RWPE1 (cell line): ENCODE results near the gene RBMS3.
"Not testable (repeated sequence)": the region's sequence is repeated elsewhere in the genome, so short reads cannot be mapped to it uniquely, and the experiment has no call there.

Experiments used
- CTCF ChIA-PET: fragments of 350-600 bp; sonication (Branson Sonifier 250); formaldehyde crosslinking; extraction: SDS; loops from one replicate; lab custom pipeline; 2021; lab: Yijun Ruan, JAX
- POLR2A ChIA-PET: fragments of 400-600 bp; formaldehyde crosslinking; extraction: SDS; loops from one replicate; lab custom pipeline; 2020; ENCODE audit warnings: antibody characterized with exemption; ENCODE audit not compliant: low non-redundant PET; lab: Yijun Ruan, JAX
- DNase-seq: peaks from one replicate; pipeline ENCODE4 v3.0.0; 2012; ENCODE audit warnings: low spot score
- H3K27ac ChIP-seq: fragments of 450-650 bp; 2 replicates; pipeline ENCODE4 v1.5.1; 2017
- CTCF ChIP-seq: fragments of 450-650 bp; conservative IDR thresholded peaks from 2 replicates; pipeline ENCODE4 v1.5.1; 2017; ENCODE audit warnings: low read depth, mild to moderate bottlenecking

Gene RBMS3

GRCh38 chr3:29466442-29466841 lies 185.6 kb downstream of the RBMS3 start:
- no peak for TF ChIP-seq CTCF
- ChIA-PET POLR2A (no interaction called here), CTCF (no interaction called here)
- DNase-seq: no peak
- no peak overlapping the region for H3K27ac ChIP-seq

- DNase-seq: no peak
- ChIA-PET POLR2A (no interaction called here), CTCF (interaction anchor here (0.6 kb wide), 1 partner anchor 60 kb away, joined by 4 read pairs; no protein-coding TSS in a partner anchor)
- H3K27ac ChIP-seq: no peak overlapping the region
- no peak for TF ChIP-seq CTCF
Observed at GRCh38 chr3:29468187-29468586, 187.3 kb downstream of the RBMS3 start.

GRCh38 chr3:29473481-29474170 lies 192.8 kb downstream of the RBMS3 start:
- POLR2A ChIA-PET, H3K27ac ChIP-seq, DNase-seq, CTCF ChIA-PET: not testable (repeated sequence)

- no peak overlapping the region for H3K27ac ChIP-seq
- ChIA-PET POLR2A (no interaction called here), CTCF (no interaction called here)
- no peak for DNase-seq
- no peak for TF ChIP-seq CTCF
Observed at GRCh38 chr3:29475305-29475840, 194.5 kb downstream of the RBMS3 start.

- no peak for DNase-seq
- POLR2A ChIA-PET: no interaction called here
- CTCF ChIA-PET: no interaction called here
- H3K27ac ChIP-seq: no peak overlapping the region
- TF ChIP-seq CTCF: no peak
Observed at GRCh38 chr3:29475854-29476253, 195.0 kb downstream of the RBMS3 start.

- H3K27ac ChIP-seq: no peak overlapping the region
- ChIA-PET CTCF (interaction anchor here (0.6 kb wide), 1 partner anchor 327 kb away, joined by 3 read pairs; no protein-coding TSS in a partner anchor), POLR2A (no interaction called here)
- DNase-seq: no peak
- no peak for TF ChIP-seq CTCF
Observed at GRCh38 chr3:29478611-29479010, 197.7 kb downstream of the RBMS3 start.

- no peak overlapping the region for H3K27ac ChIP-seq
- POLR2A ChIA-PET: no interaction called here
- no peak for DNase-seq
- CTCF ChIA-PET: no interaction called here
- TF ChIP-seq CTCF: no peak
Observed at GRCh38 chr3:29481249-29481648, 200.4 kb downstream of the RBMS3 start.
